NCI-H1048 (cell line): ENCODE results near the gene CIC.
"Not testable (repeated sequence)": the region's sequence is repeated elsewhere in the genome, so short reads cannot be mapped to it uniquely, and the experiment has no call there.

Source experiments
- DNase-seq: peaks from one replicate; lab custom pipeline; 2025; lab: John Stamatoyannopoulos, UW

Gene CIC

GRCh38 chr19:42255766-42256745 lies 13.0 kb upstream of the CIC start:
- DNase-seq, result no peak

DNA sequence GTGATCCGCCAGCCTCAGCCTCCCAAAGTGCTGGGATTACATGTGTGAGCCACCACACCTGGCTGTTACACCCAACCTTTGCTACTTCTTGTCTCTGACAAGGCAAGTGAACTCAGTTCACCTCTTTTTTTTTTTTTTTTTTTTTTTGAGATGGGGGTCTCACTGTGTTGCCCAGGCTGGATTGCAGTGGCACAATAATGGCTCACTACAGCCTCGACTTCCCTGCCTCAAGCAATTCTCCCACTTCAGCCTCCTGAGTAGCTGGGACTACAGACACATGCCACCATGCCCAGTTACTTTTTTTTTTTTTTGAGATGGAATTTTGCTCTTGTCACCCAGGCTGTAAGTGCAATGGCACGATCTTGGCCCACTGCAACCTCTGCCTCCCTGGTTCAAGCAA lies 11.2 kb upstream of the CIC start:
- not testable (repeated sequence) for DNase-seq

DNA sequence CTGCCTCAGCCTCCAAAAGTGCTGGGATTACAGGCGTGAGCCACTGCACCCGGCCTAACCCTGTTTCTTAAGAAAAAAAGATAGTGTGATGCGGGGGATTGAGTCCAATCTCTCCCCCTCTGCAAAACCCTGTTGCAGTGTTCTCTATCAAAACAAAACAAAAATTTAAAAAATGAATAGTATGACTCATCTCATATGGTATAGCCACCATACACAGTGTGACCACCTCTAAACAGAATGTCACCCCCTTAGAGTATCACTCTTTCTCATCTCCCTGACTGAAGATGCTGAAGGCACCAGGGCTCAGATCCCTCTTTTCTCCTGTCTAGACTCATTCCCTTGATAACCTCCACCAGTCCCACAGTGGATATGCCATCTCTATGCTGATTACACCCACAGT lies 7.3 kb upstream of the CIC start:
- DNase-seq, result no peak

DNA sequence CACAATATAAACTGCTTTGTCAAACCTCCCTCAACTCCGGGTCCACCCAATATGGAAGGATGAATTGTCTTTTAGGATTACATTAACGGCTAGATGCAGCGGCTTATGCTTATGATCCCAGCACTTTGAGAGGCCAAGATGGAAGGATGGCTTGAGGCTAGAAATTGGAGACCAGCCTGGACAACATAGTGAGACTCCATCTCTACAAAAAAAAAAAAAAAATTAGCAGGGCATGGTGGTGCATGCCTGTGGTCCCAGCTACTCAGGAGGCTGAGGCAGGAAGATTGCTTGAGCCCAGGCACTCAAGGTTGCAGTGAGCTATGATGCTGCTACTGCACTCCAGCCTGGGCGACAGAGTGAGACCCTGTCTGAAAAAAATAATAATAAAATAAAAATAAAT lies 2.9 kb upstream of the CIC start:
- not testable (repeated sequence) for DNase-seq

DNA sequence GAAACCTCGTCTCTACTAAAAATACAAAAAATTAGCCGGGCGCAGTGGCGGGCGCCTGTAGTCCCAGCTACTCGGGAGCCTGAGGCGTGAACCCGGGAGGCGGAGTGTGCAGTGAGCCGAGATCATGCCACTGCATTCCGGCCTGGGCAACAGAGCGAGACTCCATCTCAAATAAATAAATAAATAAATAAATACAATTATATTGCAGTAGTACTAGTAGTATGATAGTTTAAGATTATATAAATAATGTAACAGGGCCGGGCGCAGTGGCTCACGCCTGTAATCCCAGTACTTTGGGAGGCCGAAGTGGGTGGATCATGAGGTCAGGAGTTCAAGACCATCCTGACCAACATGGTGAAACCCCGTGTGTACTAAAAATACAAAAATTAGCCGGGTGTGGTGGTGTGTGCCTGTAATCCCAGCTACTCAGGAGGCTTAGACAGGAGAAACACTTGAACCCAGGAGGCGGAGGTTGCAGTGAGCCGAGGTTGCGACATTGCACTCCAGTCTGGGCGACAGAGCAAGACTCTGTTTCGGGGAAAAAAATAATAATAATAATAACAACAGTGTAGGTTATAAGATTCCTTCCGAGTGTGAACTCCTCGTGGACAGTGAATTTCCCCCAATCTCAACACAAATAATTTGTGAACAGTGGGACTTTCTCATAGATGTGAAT lies 2.0 kb upstream of the CIC start:
- DNase-seq, result not testable (repeated sequence)

DNA sequence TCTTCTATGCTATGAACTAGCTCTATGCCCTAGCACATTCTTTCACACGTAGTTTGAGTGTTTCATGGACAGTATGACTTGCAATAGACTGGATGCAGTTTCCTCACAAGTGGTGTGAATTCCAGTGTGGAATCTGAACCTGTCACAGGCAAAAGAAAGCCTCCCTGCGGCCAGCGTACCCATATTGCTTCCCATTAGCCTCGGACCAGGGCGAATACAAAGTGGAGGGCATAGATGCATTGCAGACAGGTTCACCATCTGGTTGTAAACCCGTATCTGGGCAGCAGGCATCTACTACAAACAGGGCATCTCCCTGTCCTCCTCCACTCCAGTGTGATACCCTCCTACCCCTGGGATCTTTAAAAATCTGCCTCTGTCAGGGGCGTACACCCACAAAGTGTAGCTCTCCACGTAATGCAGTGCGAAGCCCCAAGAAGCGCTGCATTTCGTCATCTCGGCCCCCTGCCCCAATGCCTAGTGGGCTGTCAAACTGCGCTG lies 1.4 kb upstream of the CIC start:
- no peak for DNase-seq

DNA sequence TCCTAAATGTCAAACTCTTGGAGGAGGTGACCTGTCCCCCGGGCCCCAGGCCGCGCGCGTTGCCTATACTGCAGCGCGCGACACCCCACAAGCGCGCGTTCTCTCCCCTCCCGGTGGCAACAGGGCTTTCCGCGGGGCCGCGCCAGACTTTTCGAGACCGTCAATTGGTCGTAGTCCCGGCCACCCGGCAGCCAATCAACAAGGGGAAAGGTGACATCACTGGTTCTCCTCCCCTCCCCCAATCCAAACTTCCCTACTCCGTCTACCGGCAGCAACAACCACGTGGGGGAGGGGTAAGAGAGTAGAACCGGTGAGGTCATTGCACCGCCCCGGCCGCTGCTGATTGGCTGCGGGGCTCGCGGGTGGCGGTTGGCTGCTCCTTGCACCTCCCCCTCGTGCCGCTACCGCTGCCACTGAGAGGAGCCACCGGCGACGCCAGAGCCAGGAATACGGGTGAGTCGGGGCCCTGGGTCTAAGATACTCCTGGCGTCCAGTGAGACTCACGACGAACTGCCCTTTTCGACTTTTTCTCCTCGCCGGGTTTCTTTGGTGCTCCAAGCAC lies 829 bp upstream of the CIC start:
- peak; percentile 97 for DNase-seq

DNA sequence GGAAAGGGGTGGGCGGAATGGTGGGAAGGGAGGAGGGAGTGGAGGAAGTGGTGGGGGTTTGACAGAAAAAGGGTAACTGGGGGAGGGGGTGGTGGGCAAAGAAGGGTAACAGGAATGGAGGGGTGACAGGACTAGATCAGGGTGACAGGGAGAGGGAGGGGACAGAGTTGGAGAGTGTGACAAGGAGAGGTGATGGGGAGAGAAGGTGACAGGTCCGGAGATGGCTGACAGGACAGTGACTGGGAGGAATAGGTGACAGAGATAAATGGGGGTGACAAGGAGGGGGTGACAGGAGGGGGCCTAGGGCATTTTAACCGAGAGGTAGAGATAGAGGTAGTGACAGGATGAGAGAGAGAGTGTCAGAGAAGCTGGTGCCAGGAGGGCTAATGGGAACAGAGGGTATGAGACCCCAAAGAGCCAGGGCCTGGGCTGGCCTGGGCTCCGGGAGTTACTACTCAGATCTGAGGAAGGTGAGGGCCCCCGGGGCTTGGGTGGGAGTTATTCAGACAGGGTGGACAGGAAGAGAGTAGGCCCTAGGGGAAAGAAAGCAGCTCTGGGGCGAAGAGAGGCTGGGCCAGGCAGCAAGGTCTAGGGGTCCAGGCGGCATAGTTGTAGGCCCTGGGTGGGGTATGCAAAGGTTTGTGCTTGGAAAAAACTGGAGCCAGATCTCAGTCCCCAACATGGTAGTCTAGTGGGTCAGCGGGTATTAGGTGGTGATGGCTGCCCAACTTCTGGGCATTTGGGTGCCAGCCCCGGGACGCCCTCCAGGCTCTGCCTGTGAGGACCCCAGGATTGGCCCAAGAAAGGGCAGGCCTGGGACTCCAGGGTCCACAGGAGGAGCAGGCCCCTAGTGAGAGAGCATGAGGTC lies 660 bp downstream of the CIC start:
- no peak for DNase-seq

GRCh38 chr19:42270346-42271044 lies 1.4 kb downstream of the CIC start:
- no peak for DNase-seq

DNA sequence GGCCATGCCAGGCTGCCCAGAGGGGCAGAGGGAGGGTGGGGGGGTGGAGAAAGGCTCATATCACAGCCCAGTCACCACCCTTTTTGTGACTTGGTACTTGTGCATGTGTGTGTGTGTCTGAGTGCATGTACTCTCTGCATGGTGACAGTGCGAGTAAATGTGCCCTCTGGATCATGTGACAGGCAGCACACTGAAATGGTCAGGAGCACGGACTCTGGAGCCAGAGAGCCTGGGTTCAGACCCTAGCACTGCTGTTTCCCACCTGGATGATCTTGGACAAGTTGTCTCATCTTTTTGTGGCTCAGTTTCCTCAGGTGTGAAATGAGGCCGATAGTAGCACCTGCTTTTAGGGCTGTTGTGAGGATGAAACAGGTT lies 2.0 kb downstream of the CIC start:
- DNase-seq, result no peak

DNA sequence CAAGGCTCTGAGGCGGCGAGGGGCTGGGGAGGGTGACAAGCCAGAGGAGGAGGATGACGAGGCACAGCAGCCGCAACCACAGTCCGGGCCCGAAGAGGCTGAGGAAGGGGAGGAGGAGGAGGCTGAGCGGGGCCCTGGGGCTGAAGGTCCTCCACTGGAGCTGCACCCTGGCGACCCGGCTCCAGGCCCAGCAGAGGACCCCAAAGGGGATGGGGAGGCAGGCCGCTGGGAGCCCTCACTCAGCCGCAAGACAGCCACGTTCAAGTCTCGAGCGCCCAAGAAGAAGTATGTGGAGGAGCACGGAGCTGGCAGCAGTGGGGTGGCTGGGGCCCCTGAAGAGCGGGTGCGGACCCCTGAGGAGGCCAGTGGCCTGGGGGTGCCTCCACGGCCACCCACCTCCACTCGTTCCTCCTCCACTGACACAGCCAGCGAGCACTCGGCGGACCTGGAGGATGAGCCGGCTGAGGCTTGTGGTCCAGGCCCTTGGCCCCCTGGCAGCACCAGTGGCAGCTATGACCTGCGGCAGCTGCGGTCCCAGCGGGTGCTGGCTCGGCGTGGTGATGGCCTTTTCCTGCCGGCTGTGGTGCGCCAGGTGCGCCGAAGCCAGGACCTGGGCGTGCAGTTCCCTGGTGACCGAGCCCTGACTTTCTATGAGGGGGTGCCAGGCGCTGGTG lies 2.9 kb downstream of the CIC start:
- DNase-seq, result no peak

DNA sequence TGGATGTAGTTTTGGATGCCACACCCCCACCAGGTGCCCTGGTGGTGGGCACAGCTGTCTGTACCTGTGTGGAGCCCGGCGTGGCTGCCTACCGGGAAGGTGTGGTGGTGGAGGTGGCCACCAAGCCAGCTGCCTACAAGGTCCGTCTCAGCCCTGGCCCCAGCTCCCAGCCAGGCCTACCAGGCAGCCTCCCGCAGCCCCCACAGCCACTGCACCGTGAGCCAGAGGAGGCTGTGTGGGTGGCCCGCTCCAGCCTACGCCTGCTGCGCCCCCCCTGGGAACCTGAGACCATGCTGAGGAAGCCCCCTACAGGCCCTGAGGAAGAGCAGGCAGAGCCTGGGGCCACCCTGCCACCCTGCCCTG lies 3.5 kb downstream of the CIC start:
- no peak for DNase-seq

GRCh38 chr19:42272989-42273406 lies 3.9 kb downstream of the CIC start:
- DNase-seq, result no peak

DNA sequence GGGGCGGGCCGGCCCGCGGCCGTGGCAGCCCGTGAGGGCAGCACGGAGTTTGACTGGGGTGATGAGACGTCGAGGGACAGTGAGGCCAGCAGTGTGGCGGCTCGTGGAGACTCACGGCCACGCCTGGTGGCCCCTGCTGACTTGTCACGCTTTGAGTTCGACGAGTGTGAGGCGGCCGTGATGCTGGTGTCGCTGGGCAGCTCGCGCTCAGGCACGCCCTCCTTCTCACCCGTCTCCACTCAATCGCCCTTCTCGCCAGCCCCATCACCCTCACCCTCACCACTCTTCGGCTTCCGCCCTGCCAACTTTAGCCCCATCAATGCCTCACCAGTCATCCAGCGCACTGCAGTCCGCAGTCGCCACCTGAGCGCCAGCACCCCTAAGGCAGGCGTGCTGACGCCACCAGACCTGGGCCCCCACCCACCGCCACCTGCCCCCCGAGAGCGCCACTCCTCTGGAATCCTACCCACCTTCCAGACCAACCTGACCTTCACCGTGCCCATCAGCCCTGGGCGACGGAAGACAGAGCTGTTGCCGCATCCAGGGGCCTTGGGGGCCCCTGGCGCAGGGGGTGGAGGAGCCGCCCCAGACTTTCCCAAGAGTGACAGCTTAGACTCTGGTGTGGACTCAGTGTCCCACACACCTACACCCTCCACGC lies 4.5 kb downstream of the CIC start:
- DNase-seq, result no peak

DNA sequence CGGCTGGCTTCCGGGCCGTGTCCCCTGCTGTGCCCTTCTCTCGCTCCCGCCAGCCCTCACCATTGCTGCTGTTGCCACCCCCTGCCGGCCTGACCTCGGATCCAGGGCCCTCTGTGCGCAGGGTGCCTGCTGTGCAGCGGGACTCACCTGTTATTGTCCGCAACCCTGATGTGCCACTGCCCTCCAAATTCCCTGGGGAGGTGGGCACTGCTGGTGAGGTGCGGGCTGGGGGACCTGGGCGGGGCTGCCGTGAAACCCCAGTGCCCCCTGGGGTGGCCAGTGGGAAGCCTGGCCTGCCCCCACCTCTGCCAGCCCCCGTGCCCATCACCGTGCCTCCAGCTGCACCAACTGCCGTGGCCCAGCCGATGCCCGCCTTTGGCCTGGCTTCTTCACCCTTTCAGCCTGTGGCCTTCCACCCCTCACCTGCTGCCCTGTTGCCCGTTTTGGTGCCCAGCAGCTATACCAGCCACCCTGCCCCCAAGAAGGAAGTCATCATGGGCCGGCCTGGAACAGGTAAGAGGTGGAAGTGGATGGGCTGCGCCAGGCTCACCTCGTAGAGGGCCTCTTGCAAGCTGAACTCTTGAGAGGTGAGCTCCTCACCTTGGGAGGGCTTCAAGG lies 5.1 kb downstream of the CIC start:
- no peak for DNase-seq

DNA sequence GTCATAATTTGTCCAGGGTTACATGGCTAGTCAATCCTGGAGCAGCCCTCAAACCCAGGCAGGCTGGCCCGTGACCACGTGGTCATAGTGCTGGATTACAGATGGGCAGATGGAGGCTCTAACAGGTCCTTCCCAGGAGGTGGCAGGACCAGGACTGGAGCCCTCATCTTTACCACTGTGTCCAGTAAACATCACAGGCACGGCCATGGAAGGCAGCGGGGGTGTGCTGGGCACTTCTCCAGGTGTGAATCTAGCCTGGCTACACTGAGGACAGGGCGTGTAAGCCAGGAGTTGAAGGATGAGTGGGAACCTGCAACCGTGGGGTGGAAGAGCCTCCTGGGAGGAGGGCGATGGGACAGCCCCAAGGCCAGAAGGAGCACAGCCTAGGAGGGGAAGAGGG lies 6.1 kb downstream of the CIC start:
- DNase-seq, result no peak

DNA sequence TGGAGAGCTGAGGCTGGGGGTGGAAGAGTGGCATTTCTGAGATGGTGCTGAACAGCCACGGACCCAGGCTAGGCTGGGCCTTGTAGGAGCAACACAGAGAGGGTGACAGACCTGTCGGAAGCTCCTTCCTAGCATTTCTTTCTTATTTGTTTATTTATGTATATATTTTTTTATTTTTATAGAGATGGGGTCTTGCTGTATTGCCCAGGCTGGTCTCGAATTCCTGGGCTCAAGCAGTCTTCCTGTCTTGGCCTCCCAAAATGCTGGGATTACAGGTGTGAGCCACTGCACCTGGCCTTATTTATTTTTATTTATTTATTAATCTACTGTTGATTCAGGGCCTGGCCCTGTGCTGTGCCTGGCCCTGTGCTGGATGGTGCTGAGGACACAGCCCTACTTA lies 6.5 kb downstream of the CIC start:
- no peak for DNase-seq

- no peak for DNase-seq
Observed at GRCh38 chr19:42276284-42276683, 7.2 kb downstream of the CIC start.

DNA sequence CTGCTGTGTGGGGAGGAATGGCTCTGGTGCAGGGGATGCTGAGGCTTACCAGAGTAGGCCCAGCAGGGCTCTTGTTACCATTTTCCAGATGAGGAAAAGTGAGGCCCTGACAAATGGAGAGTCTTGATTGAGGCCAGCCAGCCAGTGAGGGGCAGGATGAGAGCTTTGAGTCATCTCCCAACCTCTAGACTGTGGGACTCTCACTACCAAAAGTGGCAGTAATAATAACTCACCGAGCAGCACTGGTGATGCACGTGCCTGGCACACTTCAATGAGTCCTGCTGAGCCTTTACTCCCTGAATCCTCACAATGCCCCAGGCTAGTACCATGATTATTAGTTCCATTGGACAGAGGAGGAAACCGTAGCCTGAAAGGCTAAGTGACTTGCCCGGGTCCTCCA lies 7.8 kb downstream of the CIC start:
- no peak for DNase-seq
